Measurements from ENCODE around the gene RACGAP1. TPM values are rescaled to one million over a fixed set of nuclear protein-coding genes. Genes with fewer than 3 reads are reported as not detected.

Gene RACGAP1
- total and polyA plus RNA-seq, 2 donors (not counting 1 experiment from before 2014, with no cell fraction given): 4.1 to 14.2 TPM

GRCh38 chr12:50039151-50039835, 14.0 kb upstream of the RACGAP1 start:
- ATAC-seq (ENCODE audit: low read depth) (peak; percentile 66), DNase-seq (peak; percentile 76)
- Histone ChIP-seq H3K27me3 (replicated peaks in 1 of 4; ENCODE audit: control extremely low read depth in 1 of 4, control insufficient read depth in 3 of 4, insufficient read depth in 4 of 4, low read length in 3 of 4) (no peaks in the 10 kb centered on the region), H3K9me3 (ENCODE audit: control extremely low read depth in 1 of 3, control insufficient read depth in 2 of 3, insufficient read depth in 1 of 3, low read length in 2 of 3) (no peaks in the 10 kb centered on the region), H3K79me2 (ENCODE audit: control insufficient read depth, insufficient read depth, low read length) (no peaks in the 10 kb centered on the region), H3K36me3 (replicated peaks in 1 of 2; ENCODE audit: control extremely low read depth in 1 of 2, control insufficient read depth in 1 of 2, extremely low read depth in 1 of 2, insufficient read depth in 2 of 2, low read length in 1 of 2) (no peaks in the 10 kb centered on the region), H4K20me1 (ENCODE audit: control insufficient read depth, insufficient read depth, low read length, poor library complexity, severe bottlenecking) (no peaks in the 10 kb centered on the region), H3K9ac (ENCODE audit: low read length) (no peak overlapping the region), H3K27ac (ENCODE audit: low read length in 2 of 2) (no peak overlapping the region), H3K4me3 (ENCODE audit: control extremely low read depth in 1 of 5, extremely low read depth in 1 of 5, insufficient read depth in 1 of 5, low read depth in 2 of 5, low read length in 4 of 5) (no peak overlapping the region), H2AFZ (ENCODE audit: insufficient read depth, low read depth, low read length, poor library complexity, severe bottlenecking) (no peak overlapping the region), H3K4me1 (ENCODE audit: control insufficient read depth in 2 of 2, insufficient read depth in 2 of 2, low read length in 2 of 2) (no peaks in the 10 kb centered on the region), H3K4me2 (replicated peaks; ENCODE audit: low read depth, low read length, poor library complexity, severe bottlenecking) (no peak overlapping the region)
- WGBS (ENCODE audit: insufficient coverage): 36% methylated on average over 5 of the region's 9 CpGs
- H3K9me3 Mint-ChIP-seq (ENCODE audit: insufficient read depth): no peaks in the 10 kb centered on the region
- H3K27me3 Mint-ChIP-seq: peaks cover 10% of the 10 kb centered on the region
- CTCF ChIA-PET: interaction anchor here (0.6 to 3.3 kb wide), 24 partner anchors 14 to 1840 kb away, joined by 3 to 22 read pairs (median 4); partner anchors contain the start of gene RACGAP1
- H3K27ac Mint-ChIP-seq: no peak overlapping the region
- TF ChIP-seq EZH2 (IDR thresholded peaks at IDR 0.05; ENCODE audit: borderline replicate concordance, insufficient read depth, low read depth, low read length, poor library complexity, severe bottlenecking): no peak
- TF ChIP-seq, protein P1, sequence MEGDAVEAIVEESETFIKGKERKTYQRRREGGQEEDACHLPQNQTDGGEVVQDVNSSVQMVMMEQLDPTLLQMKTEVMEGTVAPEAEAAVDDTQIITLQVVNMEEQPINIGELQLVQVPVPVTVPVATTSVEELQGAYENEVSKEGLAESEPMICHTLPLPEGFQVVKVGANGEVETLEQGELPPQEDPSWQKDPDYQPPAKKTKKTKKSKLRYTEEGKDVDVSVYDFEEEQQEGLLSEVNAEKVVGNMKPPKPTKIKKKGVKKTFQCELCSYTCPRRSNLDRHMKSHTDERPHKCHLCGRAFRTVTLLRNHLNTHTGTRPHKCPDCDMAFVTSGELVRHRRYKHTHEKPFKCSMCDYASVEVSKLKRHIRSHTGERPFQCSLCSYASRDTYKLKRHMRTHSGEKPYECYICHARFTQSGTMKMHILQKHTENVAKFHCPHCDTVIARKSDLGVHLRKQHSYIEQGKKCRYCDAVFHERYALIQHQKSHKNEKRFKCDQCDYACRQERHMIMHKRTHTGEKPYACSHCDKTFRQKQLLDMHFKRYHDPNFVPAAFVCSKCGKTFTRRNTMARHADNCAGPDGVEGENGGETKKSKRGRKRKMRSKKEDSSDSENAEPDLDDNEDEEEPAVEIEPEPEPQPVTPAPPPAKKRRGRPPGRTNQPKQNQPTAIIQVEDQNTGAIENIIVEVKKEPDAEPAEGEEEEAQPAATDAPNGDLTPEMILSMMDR (IDR thresholded peaks at IDR 0.05): peak; percentile 84
- intact Hi-C loops (cut with micrococcal nuclease): loop anchor here (1.0 to 2.0 kb wide), 2 partner anchors 16 to 32 kb away; no protein-coding TSS in a partner anchor
- no peak overlapping the region for H3K4me3 Mint-ChIP-seq
- POLR2A ChIA-PET: interaction anchor here (0.5 to 0.6 kb wide), 2 partner anchors 133 to 795 kb away, joined by 4 read pairs; no protein-coding TSS in a partner anchor
- H3K4me1 Mint-ChIP-seq: no peaks in the 10 kb centered on the region

DNA sequence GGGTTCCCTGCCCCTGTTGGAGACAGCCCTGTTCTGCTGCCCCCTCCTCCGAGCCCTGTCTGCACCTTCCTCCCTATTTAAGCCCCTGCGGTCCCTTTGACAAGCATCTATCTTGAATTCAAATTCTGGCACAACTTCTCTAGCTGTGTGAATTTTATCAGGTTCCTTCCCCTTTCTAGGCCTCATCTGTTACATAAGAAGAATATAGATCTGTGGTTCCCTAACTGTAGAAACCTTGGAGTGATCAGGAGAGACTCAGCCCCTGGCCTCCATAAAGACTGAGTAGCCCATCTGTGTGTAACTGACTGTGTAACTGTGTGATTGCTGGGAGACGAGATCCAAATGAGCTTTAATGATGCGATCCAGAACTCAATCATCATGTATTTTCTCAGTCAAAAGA, 13.0 kb upstream of the RACGAP1 start:
- Histone ChIP-seq H3K79me2 (ENCODE audit: control insufficient read depth, insufficient read depth, low read length) (no peaks in the 10 kb centered on the region), H3K27me3 (replicated peaks in 1 of 4; ENCODE audit: control extremely low read depth in 1 of 4, control insufficient read depth in 3 of 4, insufficient read depth in 4 of 4, low read length in 3 of 4) (peaks cover 0 to 3% (median 0%) of the 10 kb centered on the region in 4 experiments), H2AFZ (ENCODE audit: insufficient read depth, low read depth, low read length, poor library complexity, severe bottlenecking) (no peak overlapping the region), H3K36me3 (replicated peaks in 1 of 2; ENCODE audit: control extremely low read depth in 1 of 2, control insufficient read depth in 1 of 2, extremely low read depth in 1 of 2, insufficient read depth in 2 of 2, low read length in 1 of 2) (no peaks in the 10 kb centered on the region), H3K4me2 (replicated peaks; ENCODE audit: low read depth, low read length, poor library complexity, severe bottlenecking) (no peak overlapping the region), H4K20me1 (ENCODE audit: control insufficient read depth, insufficient read depth, low read length, poor library complexity, severe bottlenecking) (no peaks in the 10 kb centered on the region), H3K27ac (ENCODE audit: low read length in 2 of 2) (no peak overlapping the region), H3K9ac (ENCODE audit: low read length) (no peak overlapping the region), H3K4me3 (ENCODE audit: control extremely low read depth in 1 of 5, extremely low read depth in 1 of 5, insufficient read depth in 1 of 5, low read depth in 2 of 5, low read length in 4 of 5) (no peak overlapping the region), H3K9me3 (ENCODE audit: control extremely low read depth in 1 of 3, control insufficient read depth in 2 of 3, insufficient read depth in 1 of 3, low read length in 2 of 3) (no peaks in the 10 kb centered on the region), H3K4me1 (ENCODE audit: control insufficient read depth in 2 of 2, insufficient read depth in 2 of 2, low read length in 2 of 2) (peaks cover 7% of the 10 kb centered on the region in 2 donors)
- ChIA-PET CTCF (interaction anchor here (0.6 to 3.3 kb wide), 17 partner anchors 11 to 1841 kb away, joined by 3 to 22 read pairs (median 5); partner anchors contain the start of gene RACGAP1), POLR2A (no interaction called here)
- WGBS (ENCODE audit: insufficient coverage): no CpG with 5 or more reads among the region's 4 CpGs
- Mint-ChIP-seq H3K4me3 (no peak overlapping the region), H3K9me3 (ENCODE audit: insufficient read depth) (no peaks in the 10 kb centered on the region), H3K4me1 (peaks cover 2% of the 10 kb centered on the region), H3K27ac (no peak overlapping the region), H3K27me3 (peaks cover 10% of the 10 kb centered on the region)
- no peak for TF ChIP-seq EZH2 (IDR thresholded peaks at IDR 0.05; ENCODE audit: borderline replicate concordance, insufficient read depth, low read depth, low read length, poor library complexity, severe bottlenecking)
- TF ChIP-seq, protein P1 (IDR thresholded peaks at IDR 0.05): no peak
- intact Hi-C loops (cut with micrococcal nuclease): loop anchor here (2.0 kb wide), 1 partner anchor 32 kb away; no protein-coding TSS in a partner anchor
- ATAC-seq (ENCODE audit: low read depth) (no peak), DNase-seq (no peak)

All from B cell (primary cell).